GM12872 (cell line): ENCODE results near the gene SLC50A1.

Experiments
- CTCF ChIP-seq: IDR thresholded peaks from 3 replicates; pipeline ENCODE4 v1.5.1; 2011; ENCODE audit warnings: low read depth, mild to moderate bottlenecking, low read length, moderate library complexity; ENCODE audit not compliant: insufficient read depth

SLC50A1 gene

GRCh38 chr1:155140630-155140953 is 4.9 kb downstream of the SLC50A1 start:
- no peak for TF ChIP-seq CTCF

GRCh38 chr1:155141749-155142148 is 6.1 kb downstream of the SLC50A1 start:
- TF ChIP-seq CTCF, result no peak

- TF ChIP-seq CTCF, result no peak
Measured at GRCh38 chr1:155145491-155145890, 9.8 kb downstream of the SLC50A1 start.

GRCh38 chr1:155158991-155159390 is 23.3 kb downstream of the SLC50A1 start:
- no peak for TF ChIP-seq CTCF

- TF ChIP-seq CTCF, result no peak
Measured at GRCh38 chr1:155160128-155160527, 24.5 kb downstream of the SLC50A1 start.

- no peak for TF ChIP-seq CTCF
Measured at GRCh38 chr1:155166051-155166470, 30.4 kb downstream of the SLC50A1 start.

GRCh38 chr1:155166471-155167165 is 31.0 kb downstream of the SLC50A1 start:
- TF ChIP-seq CTCF, result no peak
